ENCODE results near the gene AZI2.

Gene AZI2

GRCh38 chr3:28300345-28300962 is 48.2 kb downstream of the AZI2 start:
- DNase-seq = no peak

GRCh38 chr3:28299705-28300104 is 48.9 kb downstream of the AZI2 start:
- no peak for DNase-seq

GRCh38 chr3:28295898-28296490 is 52.6 kb downstream of the AZI2 start:
- DNase-seq = no peak

- DNase-seq = no peak
These were observed 53.8 kb downstream of the AZI2 start for GRCh38 chr3:28294667-28295413.

- no peak for DNase-seq
These were observed 56.0 kb downstream of the AZI2 start for GRCh38 chr3:28292622-28293021.

- no peak for DNase-seq
These were observed 57.0 kb downstream of the AZI2 start for GRCh38 chr3:28291577-28291976.

- no peak for DNase-seq
These were observed 57.7 kb downstream of the AZI2 start for GRCh38 chr3:28290863-28291300.

GRCh38 chr3:28287046-28287445 is 61.6 kb downstream of the AZI2 start:
- DNase-seq = no peak

GRCh38 chr3:28286595-28286994 is 62.0 kb downstream of the AZI2 start:
- no peak for DNase-seq

- DNase-seq = no peak
These were observed 67.8 kb downstream of the AZI2 start for GRCh38 chr3:28280781-28281180.

GRCh38 chr3:28279770-28280169 is 68.9 kb downstream of the AZI2 start:
- DNase-seq = no peak

GRCh38 chr3:28278918-28279317 is 69.7 kb downstream of the AZI2 start:
- no peak for DNase-seq

- DNase-seq = no peak
These were observed 74.8 kb downstream of the AZI2 start for GRCh38 chr3:28273837-28274236.

Data from right forelimb (tissue), 1 donor.